HCT116 (cell line): ENCODE data around the gene R3HCC1L. TPM values are rescaled to one million over a fixed set of nuclear protein-coding genes. Genes with fewer than 3 reads are reported as not detected.

Source experiments
- ATAC-seq: fragments of 200-7000 bp; cut with Tn5 transposase; 2 replicates; pipeline ENCODE4 v1.9.1; 2020; ENCODE audit warnings: mild to moderate bottlenecking, moderate library complexity
- BruUV-seq: library from RNA; stranded (reverse); fragments of 400-500 nt; replicated peaks from 2 replicates; lab custom pipeline; 2021; lab: Mats Ljungman, UMichigan
- CTCF ChIA-PET: fragments of 300-600 bp; sonication (Branson Sonifier 250); formaldehyde crosslinking; loops from one replicate; lab custom pipeline; 2021; ENCODE audit warnings: antibody characterized with exemption; lab: Charles Lee
- POLR2A ChIA-PET: fragments of 300-600, 350-600 bp; sonication (Branson Sonifier 250); formaldehyde crosslinking; loops from one replicate; lab custom pipeline; 2021; ENCODE audit warnings: antibody characterized with exemption; lab: Charles Lee
- RAD21 ChIA-PET, 2 experiments: fragments of 300-600 bp; sonication (Branson Sonifier 250); formaldehyde crosslinking; loops; one replicate each; lab custom pipeline; 2023; ENCODE audit warnings: low total read pairs in 2 of 2; ENCODE audit not compliant: uncharacterized antibody in 2 of 2, unreplicated experiment in 2 of 2, low non-redundant PET in 1 of 2; lab: Charles Lee
- DNase-seq: peaks from one replicate; pipeline ENCODE4 v3.0.0-alpha.2; 2010; ENCODE audit warnings: low read depth, low spot score
- H2AFZ ChIP-seq: fragments of 200-600 bp; shearing (Covaris generic), sonication (generic); 2 replicates; pipeline ENCODE4 v1.6.1; 2017; ENCODE audit warnings: low read depth, mixed run types, mixed read lengths, antibody characterized with exemption, low read length; ENCODE audit not compliant: poor library complexity, severe bottlenecking
- H3K27ac ChIP-seq: 2 replicates; pipeline ENCODE4 v1.5.1; 2012; ENCODE audit warnings: low read depth, low read length
- H3K27me3 ChIP-seq: fragments of 200-600 bp; sonication (generic); 2 replicates; pipeline ENCODE4 v1.6.1; 2016; ENCODE audit warnings: mixed run types, low read length, mixed read lengths; ENCODE audit not compliant: insufficient read depth
- H3K36me3 ChIP-seq, 2 experiments: fragments of 200-500 bp in 1 of 2; fragments of 200-600 bp in 1 of 2; sonication (Bioruptor generic) in 1 of 2; sonication (generic) in 1 of 2; 2 replicates each; pipeline versions ENCODE4 v1.5.1 to v1.6.1; 2014 to 2016; ENCODE audit warnings: low read length in 2 of 2, inconsistent platforms in 1 of 2, mixed read lengths in 1 of 2, mixed run types in 1 of 2; ENCODE audit not compliant: insufficient read depth in 2 of 2, control insufficient read depth in 1 of 2
- H3K4me1 ChIP-seq, 2 experiments: fragments of 200-600 bp in 1 of 2; sonication (generic) in 1 of 2; 2 replicates each; pipeline versions ENCODE4 v1.5.1 to v1.6.1; 2012 to 2017; ENCODE audit warnings: low read length in 2 of 2, inconsistent platforms in 1 of 2, mild to moderate bottlenecking in 1 of 2, mixed read lengths in 1 of 2, mixed run types in 1 of 2, moderate library complexity in 1 of 2; ENCODE audit not compliant: insufficient read depth in 2 of 2, control insufficient read depth in 1 of 2
- H3K4me2 ChIP-seq: fragments of 200-600 bp; sonication (generic); 2 replicates; pipeline ENCODE4 v1.6.1; 2017; ENCODE audit warnings: mixed run types, low read length, mixed read lengths
- H3K4me3 ChIP-seq, 2 experiments: fragments of 200-600 bp in 1 of 2; sonication (generic) in 1 of 2; replicated peaks in 1 of 2; 2 replicates each; pipeline ENCODE4 v1.5.1; 2011 to 2016; ENCODE audit warnings: low read length in 2 of 2, control low read depth in 1 of 2, low read depth in 1 of 2, mild to moderate bottlenecking in 1 of 2, mixed read lengths in 1 of 2, mixed run types in 1 of 2
- H3K79me2 ChIP-seq: fragments of 200-600 bp; sonication (generic); 2 replicates; pipeline ENCODE4 v1.6.1; 2017; ENCODE audit warnings: mild to moderate bottlenecking, mixed run types, low read length, moderate library complexity, mixed read lengths; ENCODE audit not compliant: insufficient read depth
- H3K9ac ChIP-seq: fragments of 200-600 bp; sonication (generic); 2 replicates; pipeline ENCODE4 v1.6.1; 2016; ENCODE audit warnings: low read length, mixed read lengths
- H3K9me2 ChIP-seq: fragments of 200-600 bp; sonication (generic), shearing (Covaris generic); 2 replicates; pipeline ENCODE4 v1.6.1; 2017; ENCODE audit warnings: mixed run types, mild to moderate bottlenecking, moderate library complexity; ENCODE audit not compliant: insufficient read depth
- H3K9me3 ChIP-seq, 2 experiments: fragments of 200-500 bp in 1 of 2; fragments of 200-600 bp in 1 of 2; sonication (Bioruptor generic) in 1 of 2; sonication (generic) in 1 of 2; 2 replicates each; pipeline ENCODE4 v1.6.1; 2014 to 2017; ENCODE audit warnings: low read length in 2 of 2, mixed read lengths in 2 of 2, inconsistent platforms in 1 of 2, low read depth in 1 of 2, mild to moderate bottlenecking in 1 of 2, mixed run types in 1 of 2, moderate library complexity in 1 of 2; ENCODE audit not compliant: control insufficient read depth in 1 of 2, insufficient read depth in 1 of 2
- H4K20me1 ChIP-seq: fragments of 200-600 bp; sonication (generic), shearing (Covaris generic); 2 replicates; pipeline ENCODE4 v1.6.1; 2017; ENCODE audit warnings: mixed run types, mild to moderate bottlenecking, moderate library complexity; ENCODE audit not compliant: insufficient read depth
- EZH2 ChIP-seq: fragments of 200-600 bp; sonication (generic); IDR thresholded peaks from 2 replicates; pipeline ENCODE4 v1.6.1; 2017; ENCODE audit warnings: antibody characterized with exemption, mixed run types
- REST ChIP-seq: IDR thresholded peaks from 2 replicates; pipeline ENCODE4 v1.6.1; 2012; ENCODE audit warnings: low read depth
- SIN3A ChIP-seq: IDR thresholded peaks from 2 replicates; pipeline ENCODE4 v1.6.1; 2012; ENCODE audit warnings: low read depth
- intact Hi-C: fragments of 100-400 bp; cut with micrococcal nuclease; formaldehyde crosslinking; loops from 2 replicates; pipeline ENCODE4 v1.10.0; 2022
- total RNA-seq: library from RNA; stranded (reverse); gene quantifications from one replicate; pipeline ENCODE4 v1.2.1, GENCODE V29; 2021; ENCODE audit not compliant: unreplicated experiment

Gene R3HCC1L
- total RNA-seq, 1 experiment from 2014 or later: 9.3 TPM

- Histone ChIP-seq H3K4me3 (no peak overlapping the region), H3K9me3 (no peaks in the 10 kb centered on the region), H3K9ac (no peak overlapping the region), H3K79me2 (no peaks in the 10 kb centered on the region), H3K4me2 (no peak overlapping the region), H3K9me2 (no peaks in the 10 kb centered on the region), H3K4me1 (peaks cover 23 to 32% of the 10 kb centered on the region in 2 experiments), H4K20me1 (no peaks in the 10 kb centered on the region), H3K36me3 (no peaks in the 10 kb centered on the region), H3K27me3 (no peaks in the 10 kb centered on the region), H3K27ac (no peak overlapping the region), H2AFZ (no peak overlapping the region)
- ChIA-PET POLR2A (no interaction called here), RAD21 (no interaction called here), CTCF (no interaction called here)
- ATAC-seq (no peak), DNase-seq (no peak)
- TF ChIP-seq EZH2 (no peak), SIN3A (no peak), REST (no peak)
- intact Hi-C loops: no loop called here
- no TSS peak for BruUV-seq
Measured at GRCh38 chr10:98272656-98273055, 138.2 kb downstream of the R3HCC1L start.

- ChIA-PET RAD21 (no interaction called here), POLR2A (no interaction called here), CTCF (no interaction called here)
- BruUV-seq: no TSS peak
- no peak for ATAC-seq
- H3K4me3 ChIP-seq: no peak overlapping the region
- no peak for DNase-seq
- H3K27me3 ChIP-seq: no peaks in the 10 kb centered on the region
- intact Hi-C loops: no loop called here
- H2AFZ ChIP-seq: no peak overlapping the region
- H3K9ac ChIP-seq: no peak overlapping the region
- H4K20me1 ChIP-seq: no peaks in the 10 kb centered on the region
- TF ChIP-seq EZH2: no peak
- no peaks in the 10 kb centered on the region for H3K9me2 ChIP-seq
- no peaks in the 10 kb centered on the region for H3K9me3 ChIP-seq
- H3K4me2 ChIP-seq: no peak overlapping the region
- no peaks in the 10 kb centered on the region for H3K36me3 ChIP-seq
- no peak overlapping the region for H3K27ac ChIP-seq
- peaks cover 21 to 29% of the 10 kb centered on the region in 2 experiments for H3K4me1 ChIP-seq
- H3K79me2 ChIP-seq: no peaks in the 10 kb centered on the region
Measured at GRCh38 chr10:98273057-98273850, 138.8 kb downstream of the R3HCC1L start.
